HL-60 (cell line): ENCODE data around the gene LRRC8C.

Experiments
- GABPA ChIP-seq: IDR thresholded peaks from 2 replicates; pipeline ENCODE4 v1.6.1; 2012; ENCODE audit warnings: low read depth
- POLR2AphosphoS5 ChIP-seq: IDR thresholded peaks from 2 replicates; pipeline ENCODE4 v1.6.1; 2012; ENCODE audit warnings: low read depth
- SPI1 ChIP-seq: IDR thresholded peaks from 2 replicates; pipeline ENCODE4 v1.6.1; 2012; ENCODE audit warnings: low read depth, mild to moderate bottlenecking, borderline replicate concordance
- TF ChIP-seq, protein P1 (sequence below): IDR thresholded peaks from one replicate; pipeline ENCODE4 v1.5.1; 2011; ENCODE audit warnings: low read length, control low read depth, inconsistent platforms; ENCODE audit not compliant: insufficient read depth
- TF ChIP-seq, protein P2 (sequence below): IDR thresholded peaks from 2 replicates; pipeline ENCODE4 v1.6.1; 2012; ENCODE audit warnings: low read depth; ENCODE audit not compliant: insufficient replicate concordance

GRCh38 chr1:89697383-89697782 is 64.5 kb downstream of the LRRC8C start:
- TF ChIP-seq, protein P1, sequence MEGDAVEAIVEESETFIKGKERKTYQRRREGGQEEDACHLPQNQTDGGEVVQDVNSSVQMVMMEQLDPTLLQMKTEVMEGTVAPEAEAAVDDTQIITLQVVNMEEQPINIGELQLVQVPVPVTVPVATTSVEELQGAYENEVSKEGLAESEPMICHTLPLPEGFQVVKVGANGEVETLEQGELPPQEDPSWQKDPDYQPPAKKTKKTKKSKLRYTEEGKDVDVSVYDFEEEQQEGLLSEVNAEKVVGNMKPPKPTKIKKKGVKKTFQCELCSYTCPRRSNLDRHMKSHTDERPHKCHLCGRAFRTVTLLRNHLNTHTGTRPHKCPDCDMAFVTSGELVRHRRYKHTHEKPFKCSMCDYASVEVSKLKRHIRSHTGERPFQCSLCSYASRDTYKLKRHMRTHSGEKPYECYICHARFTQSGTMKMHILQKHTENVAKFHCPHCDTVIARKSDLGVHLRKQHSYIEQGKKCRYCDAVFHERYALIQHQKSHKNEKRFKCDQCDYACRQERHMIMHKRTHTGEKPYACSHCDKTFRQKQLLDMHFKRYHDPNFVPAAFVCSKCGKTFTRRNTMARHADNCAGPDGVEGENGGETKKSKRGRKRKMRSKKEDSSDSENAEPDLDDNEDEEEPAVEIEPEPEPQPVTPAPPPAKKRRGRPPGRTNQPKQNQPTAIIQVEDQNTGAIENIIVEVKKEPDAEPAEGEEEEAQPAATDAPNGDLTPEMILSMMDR: no peak
- TF ChIP-seq GABPA: no peak
- TF ChIP-seq, protein P2, sequence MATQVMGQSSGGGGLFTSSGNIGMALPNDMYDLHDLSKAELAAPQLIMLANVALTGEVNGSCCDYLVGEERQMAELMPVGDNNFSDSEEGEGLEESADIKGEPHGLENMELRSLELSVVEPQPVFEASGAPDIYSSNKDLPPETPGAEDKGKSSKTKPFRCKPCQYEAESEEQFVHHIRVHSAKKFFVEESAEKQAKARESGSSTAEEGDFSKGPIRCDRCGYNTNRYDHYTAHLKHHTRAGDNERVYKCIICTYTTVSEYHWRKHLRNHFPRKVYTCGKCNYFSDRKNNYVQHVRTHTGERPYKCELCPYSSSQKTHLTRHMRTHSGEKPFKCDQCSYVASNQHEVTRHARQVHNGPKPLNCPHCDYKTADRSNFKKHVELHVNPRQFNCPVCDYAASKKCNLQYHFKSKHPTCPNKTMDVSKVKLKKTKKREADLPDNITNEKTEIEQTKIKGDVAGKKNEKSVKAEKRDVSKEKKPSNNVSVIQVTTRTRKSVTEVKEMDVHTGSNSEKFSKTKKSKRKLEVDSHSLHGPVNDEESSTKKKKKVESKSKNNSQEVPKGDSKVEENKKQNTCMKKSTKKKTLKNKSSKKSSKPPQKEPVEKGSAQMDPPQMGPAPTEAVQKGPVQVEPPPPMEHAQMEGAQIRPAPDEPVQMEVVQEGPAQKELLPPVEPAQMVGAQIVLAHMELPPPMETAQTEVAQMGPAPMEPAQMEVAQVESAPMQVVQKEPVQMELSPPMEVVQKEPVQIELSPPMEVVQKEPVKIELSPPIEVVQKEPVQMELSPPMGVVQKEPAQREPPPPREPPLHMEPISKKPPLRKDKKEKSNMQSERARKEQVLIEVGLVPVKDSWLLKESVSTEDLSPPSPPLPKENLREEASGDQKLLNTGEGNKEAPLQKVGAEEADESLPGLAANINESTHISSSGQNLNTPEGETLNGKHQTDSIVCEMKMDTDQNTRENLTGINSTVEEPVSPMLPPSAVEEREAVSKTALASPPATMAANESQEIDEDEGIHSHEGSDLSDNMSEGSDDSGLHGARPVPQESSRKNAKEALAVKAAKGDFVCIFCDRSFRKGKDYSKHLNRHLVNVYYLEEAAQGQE: no peak
- no peak for TF ChIP-seq POLR2AphosphoS5
- TF ChIP-seq SPI1: no peak
